Osteoblast (primary cell): ENCODE data around the gene HNRNPA0. TPM values are rescaled to one million over a fixed set of nuclear protein-coding genes. Genes with fewer than 3 reads are reported as not detected.

Source experiments
- DNase-seq: peaks from one replicate; pipeline ENCODE4 v3.0.0; 2011; ENCODE audit warnings: low spot score, mixed read lengths; ENCODE audit not compliant: insufficient read length; ENCODE audit errors: missing footprints
- H2AFZ ChIP-seq: 2 replicates; pipeline ENCODE4 v1.6.0; 2011; ENCODE audit warnings: mild to moderate bottlenecking, low read length
- H3K27ac ChIP-seq: 2 replicates; pipeline ENCODE4 v1.5.1; 2011; ENCODE audit warnings: mild to moderate bottlenecking, low read depth, low read length, moderate library complexity
- H3K27me3 ChIP-seq: 2 replicates; pipeline ENCODE4 v1.6.0; 2012; ENCODE audit warnings: mild to moderate bottlenecking, control low read depth, inconsistent platforms, low read length, moderate library complexity; ENCODE audit not compliant: insufficient read depth
- H3K36me3 ChIP-seq: 2 replicates; pipeline ENCODE4 v1.5.1; 2011; ENCODE audit warnings: mild to moderate bottlenecking, low read length, control low read depth, moderate library complexity; ENCODE audit not compliant: insufficient read depth
- H3K4me1 ChIP-seq: 2 replicates; pipeline ENCODE4 v1.5.1; 2011; ENCODE audit warnings: mild to moderate bottlenecking, low read length, control low read depth, moderate library complexity; ENCODE audit not compliant: insufficient read depth
- H3K4me2 ChIP-seq: 2 replicates; pipeline ENCODE4 v1.6.0; 2011; ENCODE audit warnings: mild to moderate bottlenecking, low read length; ENCODE audit not compliant: insufficient read depth
- H3K4me3 ChIP-seq: fragments of 200-600 bp; sonication (generic); 3 replicates; pipeline ENCODE4 v1.5.1; 2012; ENCODE audit warnings: mild to moderate bottlenecking, low read length, inconsistent platforms; ENCODE audit not compliant: insufficient read depth
- H3K79me2 ChIP-seq: 2 replicates; pipeline ENCODE4 v1.6.0; 2012; ENCODE audit warnings: mild to moderate bottlenecking, low read length, control low read depth, inconsistent platforms; ENCODE audit not compliant: insufficient read depth
- H3K9me3 ChIP-seq: 2 replicates; pipeline ENCODE4 v1.5.1; 2011; ENCODE audit warnings: low read depth, low read length, control low read depth
- H4K20me1 ChIP-seq: 2 replicates; pipeline ENCODE4 v1.6.0; 2012; ENCODE audit warnings: mild to moderate bottlenecking, low read length, control low read depth; ENCODE audit not compliant: insufficient read depth
- CTCF ChIP-seq: IDR thresholded peaks from 2 replicates; pipeline ENCODE4 v1.5.1; 2011; ENCODE audit warnings: mild to moderate bottlenecking, low read depth, low read length, moderate library complexity; ENCODE audit errors: extremely low read depth
- total RNA-seq: library from RNA; depleted of rRNA; stranded (reverse); fragments of >200 nt; gene quantifications from 2 replicates; pipeline ENCODE4 v1.2.3, GENCODE V29; 2012

HNRNPA0 gene
- total RNA-seq, 1 donor = 24.2 TPM

GRCh38 chr5:137728048-137728447, 26.1 kb downstream of the HNRNPA0 start:
- H3K4me1 ChIP-seq = peaks cover 15% of the 10 kb centered on the region
- H3K79me2 ChIP-seq = no peaks in the 10 kb centered on the region
- no peaks in the 10 kb centered on the region for H3K36me3 ChIP-seq
- H3K4me3 ChIP-seq = no peak overlapping the region
- H4K20me1 ChIP-seq = no peaks in the 10 kb centered on the region
- no peak overlapping the region for H3K4me2 ChIP-seq
- H3K27me3 ChIP-seq = no peaks in the 10 kb centered on the region
- no peaks in the 10 kb centered on the region for H3K9me3 ChIP-seq
- no peak for DNase-seq
- H2AFZ ChIP-seq = no peak overlapping the region
- TF ChIP-seq CTCF = peak; percentile 21
- H3K27ac ChIP-seq = no peak overlapping the region

- no peak for DNase-seq
- Histone ChIP-seq H3K4me2 (no peak overlapping the region), H3K79me2 (no peaks in the 10 kb centered on the region), H3K4me3 (no peak overlapping the region), H4K20me1 (no peaks in the 10 kb centered on the region), H3K9me3 (no peaks in the 10 kb centered on the region), H2AFZ (no peak overlapping the region), H3K27me3 (no peaks in the 10 kb centered on the region), H3K27ac (no peak overlapping the region), H3K4me1 (peaks cover 15% of the 10 kb centered on the region), H3K36me3 (no peaks in the 10 kb centered on the region)
- TF ChIP-seq CTCF = no peak
These were observed 26.5 kb downstream of the HNRNPA0 start for GRCh38 chr5:137727623-137728022.

- Histone ChIP-seq H3K4me3 (no peak overlapping the region), H3K4me1 (no peaks in the 10 kb centered on the region), H3K4me2 (no peak overlapping the region), H3K79me2 (no peaks in the 10 kb centered on the region), H3K9me3 (no peaks in the 10 kb centered on the region), H2AFZ (no peak overlapping the region), H4K20me1 (no peaks in the 10 kb centered on the region), H3K27ac (no peak overlapping the region), H3K36me3 (no peaks in the 10 kb centered on the region), H3K27me3 (no peaks in the 10 kb centered on the region)
- no peak for DNase-seq
- TF ChIP-seq CTCF = no peak
These were observed 29.9 kb downstream of the HNRNPA0 start for GRCh38 chr5:137724251-137724650.

- no peak overlapping the region for H3K4me3 ChIP-seq
- peaks cover 9% of the 10 kb centered on the region for H3K4me1 ChIP-seq
- no peaks in the 10 kb centered on the region for H4K20me1 ChIP-seq
- DNase-seq = no peak
- H2AFZ ChIP-seq = no peak overlapping the region
- no peaks in the 10 kb centered on the region for H3K27me3 ChIP-seq
- H3K27ac ChIP-seq = no peak overlapping the region
- TF ChIP-seq CTCF = no peak
- no peak overlapping the region for H3K4me2 ChIP-seq
- no peaks in the 10 kb centered on the region for H3K9me3 ChIP-seq
- no peaks in the 10 kb centered on the region for H3K79me2 ChIP-seq
- no peaks in the 10 kb centered on the region for H3K36me3 ChIP-seq
These were observed 35.6 kb downstream of the HNRNPA0 start for GRCh38 chr5:137718611-137719010.
